HG03159 (cell line): ENCODE results near the gene PLCL1.
"Not testable (repeated sequence)": the region's sequence is repeated elsewhere in the genome, so short reads cannot be mapped to it uniquely, and the experiment has no call there.

Source experiments
- ATAC-seq: cut with Tn5 transposase; IDR thresholded peaks from one replicate; pipeline ENCODE4 v1.9.1; 2021; ENCODE audit warnings: mild to moderate bottlenecking, moderate library complexity; ENCODE audit not compliant: unreplicated experiment

The PLCL1 gene

DNA sequence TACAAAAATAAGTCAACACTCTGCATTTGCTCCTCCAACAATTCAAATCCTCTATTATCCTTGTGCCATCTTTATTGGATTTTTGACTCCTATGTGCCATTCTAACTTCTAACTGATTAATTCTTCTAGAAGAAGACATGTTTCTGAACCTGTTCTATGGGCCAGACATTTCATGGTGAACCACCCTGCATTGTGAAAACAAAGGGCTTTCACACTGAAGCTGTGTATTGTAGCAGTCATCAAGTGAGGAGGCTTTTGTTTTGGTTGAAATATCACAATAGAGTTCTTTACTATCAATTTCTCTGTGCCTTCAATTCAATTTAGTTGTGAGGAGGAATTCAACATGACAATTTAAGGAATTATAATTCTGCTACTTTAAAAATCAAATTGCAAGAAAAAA lies 357.9 kb downstream of the PLCL1 start:
- no peak for ATAC-seq

DNA sequence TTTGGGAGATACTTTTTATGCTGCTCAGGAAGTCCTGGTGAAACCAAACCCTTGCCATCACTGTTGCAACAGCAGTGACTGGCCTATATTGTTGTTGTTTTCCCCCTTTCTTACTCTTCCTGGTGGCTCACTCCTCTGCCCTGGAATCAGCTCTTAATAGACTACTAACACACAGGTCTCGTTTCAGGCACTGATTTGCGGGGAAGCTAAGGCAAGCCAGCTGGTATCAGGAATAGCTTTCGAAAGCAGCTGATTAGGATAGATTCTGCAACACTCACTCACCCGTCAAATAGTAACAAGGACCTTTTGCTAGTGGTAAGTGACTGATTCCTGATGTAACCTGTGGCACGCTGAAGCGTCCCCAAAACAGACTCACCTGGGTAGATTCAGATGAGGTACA lies 360.4 kb downstream of the PLCL1 start:
- ATAC-seq, result no peak

GRCh38 chr2:198165289-198165688 lies 360.9 kb downstream of the PLCL1 start:
- ATAC-seq, result no peak

DNA sequence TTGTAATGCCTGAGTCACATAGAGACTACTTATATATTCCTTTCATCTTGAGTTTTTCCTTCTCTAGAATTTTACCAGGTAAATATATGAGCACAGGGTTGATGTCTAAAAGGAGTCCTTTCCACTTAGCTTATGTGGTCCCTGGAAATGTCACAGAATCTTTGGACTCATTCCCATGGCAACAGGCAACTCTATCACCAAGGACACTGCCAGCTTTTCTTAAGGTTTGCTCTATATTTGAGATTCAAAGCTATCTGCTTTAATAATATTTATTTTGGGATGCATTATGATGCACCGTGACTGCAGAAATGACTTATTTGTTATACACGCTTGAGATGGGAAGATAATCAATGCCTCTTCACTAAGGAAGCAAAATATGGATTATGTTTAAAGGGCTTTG lies 363.0 kb downstream of the PLCL1 start:
- ATAC-seq, result no peak

DNA sequence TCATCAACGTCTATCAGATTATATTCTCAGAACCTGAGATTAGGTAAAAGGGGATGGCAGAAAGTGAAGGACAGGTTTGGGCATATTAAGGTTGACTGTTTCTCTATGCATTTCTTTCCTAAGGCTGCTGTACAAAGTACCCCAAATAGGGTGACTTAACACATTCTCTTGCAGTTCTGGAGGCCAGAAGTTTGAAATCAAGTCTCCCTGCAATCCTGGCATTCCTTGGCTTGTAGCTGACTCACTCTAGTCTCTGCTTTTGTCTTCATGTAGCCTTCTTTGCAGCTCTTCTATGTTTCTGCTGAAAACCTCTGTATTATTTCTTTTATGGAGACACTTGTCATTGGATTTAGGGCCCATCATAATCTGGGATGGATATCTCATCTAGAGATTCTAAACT lies 364.3 kb downstream of the PLCL1 start:
- no peak for ATAC-seq

GRCh38 chr2:198173242-198173641 lies 368.8 kb downstream of the PLCL1 start:
- no peak for ATAC-seq

DNA sequence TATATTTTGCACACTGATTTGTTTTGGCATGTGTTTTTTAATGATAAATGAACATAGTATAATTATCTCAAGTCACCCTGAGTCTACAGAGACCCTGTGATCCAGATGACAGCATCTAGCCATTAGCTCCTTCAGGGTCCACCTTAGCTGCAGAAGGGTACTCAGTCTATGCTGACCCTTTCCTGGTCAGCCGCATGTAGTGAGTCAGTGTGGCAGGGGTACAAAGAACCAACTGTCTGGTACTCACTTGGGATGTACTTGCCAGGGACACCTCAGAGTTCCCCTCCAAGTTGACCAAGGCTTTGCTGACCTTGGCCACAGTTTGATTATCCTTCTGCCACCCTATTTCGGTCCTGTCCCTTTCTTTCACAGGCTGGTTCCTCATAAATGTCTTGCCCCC lies 369.5 kb downstream of the PLCL1 start:
- ATAC-seq, result no peak

- ATAC-seq, result no peak
These were observed 370.9 kb downstream of the PLCL1 start for GRCh38 chr2:198175271-198175670.

DNA sequence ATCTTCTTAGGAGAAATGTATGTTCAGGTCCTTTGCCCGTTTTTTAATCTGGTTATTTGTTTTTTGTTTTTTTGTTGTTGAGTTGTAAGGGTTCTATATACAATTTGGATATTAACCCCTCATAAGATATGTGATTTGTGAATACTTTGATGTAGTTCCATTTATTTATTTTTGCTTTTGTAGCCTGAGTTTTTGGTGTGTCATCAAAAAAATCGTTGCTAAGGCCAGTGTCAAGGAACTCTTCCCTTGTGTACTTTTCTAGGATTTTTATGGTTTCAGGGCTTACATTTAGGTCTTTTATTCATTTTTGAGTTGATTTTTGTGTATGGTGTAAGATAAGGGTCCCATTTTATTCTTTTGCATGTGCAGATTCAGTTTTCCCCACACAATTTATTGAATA lies 372.6 kb downstream of the PLCL1 start:
- no peak for ATAC-seq

DNA sequence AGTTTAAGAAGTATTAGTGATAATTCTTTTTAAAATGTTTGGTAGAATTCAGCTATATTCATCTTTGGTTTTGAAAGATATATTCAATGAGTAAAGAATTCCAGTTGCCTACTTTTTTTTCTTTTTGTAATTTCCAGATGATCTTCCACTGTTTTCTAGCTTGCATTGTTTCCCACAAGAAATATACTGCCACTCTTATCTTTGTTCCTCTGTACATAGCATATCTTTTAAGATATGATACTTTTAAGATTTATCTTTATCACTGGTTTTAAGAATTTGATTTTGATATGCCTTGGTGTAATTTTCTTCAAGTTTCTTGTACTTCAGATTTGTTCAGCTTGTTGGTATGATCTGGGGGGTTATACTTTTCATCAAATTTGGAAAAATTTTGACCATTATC lies 374.4 kb downstream of the PLCL1 start:
- ATAC-seq, result no peak

- no peak for ATAC-seq
These were observed 381.9 kb downstream of the PLCL1 start for GRCh38 chr2:198186257-198186656.

DNA sequence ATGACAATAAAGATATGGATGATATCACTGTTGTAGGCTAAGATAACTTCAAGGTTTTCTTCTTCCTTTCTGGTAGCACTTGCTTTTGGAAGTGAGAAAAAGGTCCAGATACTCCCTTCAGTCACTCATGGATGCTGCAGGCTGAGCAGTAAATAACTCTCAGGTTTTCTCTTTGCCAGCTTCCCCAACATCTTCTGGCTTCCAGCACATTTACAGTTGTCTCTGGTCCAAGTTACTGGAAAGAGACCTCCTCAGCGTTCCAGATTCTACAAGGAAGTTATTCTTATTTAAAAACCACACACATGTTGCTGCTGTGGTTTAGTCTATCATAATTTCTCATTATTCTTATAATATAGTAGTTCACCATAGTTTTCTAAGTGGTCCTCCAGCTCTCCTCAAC lies 383.4 kb downstream of the PLCL1 start:
- ATAC-seq, result no peak

DNA sequence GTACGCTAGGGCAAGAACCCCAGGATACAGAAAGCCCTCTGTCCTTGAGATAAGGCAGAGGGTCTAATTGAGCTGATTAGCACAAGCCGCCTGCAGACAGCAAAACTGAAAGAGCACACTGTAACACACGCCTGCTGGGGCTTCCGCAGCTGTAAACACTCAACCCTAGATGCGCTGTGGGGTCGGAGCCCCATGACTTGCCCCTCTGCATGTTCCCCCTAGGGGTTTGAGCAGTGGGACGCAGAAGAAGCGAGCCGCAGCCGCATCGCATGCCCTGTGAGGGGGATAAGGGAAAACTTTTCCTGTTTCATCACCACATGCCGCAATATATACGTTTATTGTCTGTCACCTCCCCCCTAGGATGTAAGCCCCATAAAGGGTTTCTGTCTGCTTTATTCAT lies 384.6 kb downstream of the PLCL1 start:
- ATAC-seq, result no peak

- ATAC-seq, result no peak
These were observed 387.3 kb downstream of the PLCL1 start for GRCh38 chr2:198191651-198192050.

DNA sequence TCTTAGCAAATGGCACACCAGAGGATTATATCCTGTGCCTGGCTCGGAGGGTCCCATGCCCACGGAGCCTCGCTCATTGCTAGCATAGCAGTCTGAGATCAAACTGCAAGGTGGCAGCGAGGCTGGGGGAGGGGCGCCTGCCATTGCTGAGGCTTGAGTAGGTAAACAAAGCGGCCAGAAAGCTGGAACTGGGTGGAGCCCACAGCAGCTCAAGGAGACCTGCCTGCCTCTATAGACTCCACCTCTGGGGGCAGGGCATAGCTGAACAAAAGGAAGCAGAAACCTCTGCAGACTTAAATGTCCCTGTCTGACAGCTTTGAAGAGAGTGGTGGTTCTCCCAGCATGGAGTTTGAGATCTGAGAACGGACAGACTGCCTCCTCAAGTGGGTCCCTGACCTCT lies 392.2 kb downstream of the PLCL1 start:
- ATAC-seq, result not testable (repeated sequence)
